ENCODE results near the gene KCNK18.
A peak's percentile ranks its signal among the peaks of the same experiment; 100 is the strongest.

KCNK18 gene

GRCh38 chr10:117164592-117165537 lies 32.4 kb upstream of the KCNK18 start:
- no peak overlapping the region for H3K27ac ChIP-seq
- no peaks in the 10 kb centered on the region for H3K9me3 ChIP-seq
- H3K27me3 ChIP-seq = peaks cover 100% of the 10 kb centered on the region
- H3K36me3 ChIP-seq = no peaks in the 10 kb centered on the region
- H3K4me1 ChIP-seq (ENCODE audit: control insufficient read depth in 1 of 2, insufficient read depth in 1 of 2, low read depth in 1 of 2, low read length in 1 of 2) = peaks cover 14 to 53% of the 10 kb centered on the region in 2 experiments
- TF ChIP-seq, protein P1, sequence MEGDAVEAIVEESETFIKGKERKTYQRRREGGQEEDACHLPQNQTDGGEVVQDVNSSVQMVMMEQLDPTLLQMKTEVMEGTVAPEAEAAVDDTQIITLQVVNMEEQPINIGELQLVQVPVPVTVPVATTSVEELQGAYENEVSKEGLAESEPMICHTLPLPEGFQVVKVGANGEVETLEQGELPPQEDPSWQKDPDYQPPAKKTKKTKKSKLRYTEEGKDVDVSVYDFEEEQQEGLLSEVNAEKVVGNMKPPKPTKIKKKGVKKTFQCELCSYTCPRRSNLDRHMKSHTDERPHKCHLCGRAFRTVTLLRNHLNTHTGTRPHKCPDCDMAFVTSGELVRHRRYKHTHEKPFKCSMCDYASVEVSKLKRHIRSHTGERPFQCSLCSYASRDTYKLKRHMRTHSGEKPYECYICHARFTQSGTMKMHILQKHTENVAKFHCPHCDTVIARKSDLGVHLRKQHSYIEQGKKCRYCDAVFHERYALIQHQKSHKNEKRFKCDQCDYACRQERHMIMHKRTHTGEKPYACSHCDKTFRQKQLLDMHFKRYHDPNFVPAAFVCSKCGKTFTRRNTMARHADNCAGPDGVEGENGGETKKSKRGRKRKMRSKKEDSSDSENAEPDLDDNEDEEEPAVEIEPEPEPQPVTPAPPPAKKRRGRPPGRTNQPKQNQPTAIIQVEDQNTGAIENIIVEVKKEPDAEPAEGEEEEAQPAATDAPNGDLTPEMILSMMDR (IDR thresholded peaks at IDR 0.05) = no peak
- no peak overlapping the region for H3K4me3 ChIP-seq (ENCODE audit: low read depth in 1 of 2, low read length in 1 of 2)

GRCh38 chr10:117165538-117166417 lies 31.5 kb upstream of the KCNK18 start:
- H3K4me1 ChIP-seq (ENCODE audit: control insufficient read depth in 1 of 2, insufficient read depth in 1 of 2, low read depth in 1 of 2, low read length in 1 of 2) = peaks cover 14 to 53% of the 10 kb centered on the region in 2 experiments
- H3K27ac ChIP-seq = no peak overlapping the region
- H3K36me3 ChIP-seq = no peaks in the 10 kb centered on the region
- H3K27me3 ChIP-seq = peaks cover 100% of the 10 kb centered on the region
- TF ChIP-seq, protein P1 (IDR thresholded peaks at IDR 0.05) = no peak
- H3K4me3 ChIP-seq (ENCODE audit: low read depth in 1 of 2, low read length in 1 of 2) = no peak overlapping the region
- no peaks in the 10 kb centered on the region for H3K9me3 ChIP-seq

GRCh38 chr10:117166418-117167345 lies 30.6 kb upstream of the KCNK18 start:
- Histone ChIP-seq H3K36me3 (no peaks in the 10 kb centered on the region), H3K4me1 (ENCODE audit: control insufficient read depth in 1 of 2, insufficient read depth in 1 of 2, low read depth in 1 of 2, low read length in 1 of 2) (peaks cover 14 to 53% of the 10 kb centered on the region in 2 experiments), H3K27ac (no peak overlapping the region), H3K4me3 (ENCODE audit: low read depth in 1 of 2, low read length in 1 of 2) (no peak overlapping the region), H3K9me3 (no peaks in the 10 kb centered on the region), H3K27me3 (peaks cover 100% of the 10 kb centered on the region)
- TF ChIP-seq, protein P1 (IDR thresholded peaks at IDR 0.05) = no peak

GRCh38 chr10:117167346-117167788 lies 29.9 kb upstream of the KCNK18 start:
- Histone ChIP-seq H3K36me3 (no peaks in the 10 kb centered on the region), H3K9me3 (no peaks in the 10 kb centered on the region), H3K27ac (no peak overlapping the region), H3K4me3 (ENCODE audit: low read depth in 1 of 2, low read length in 1 of 2) (peak overlapping the region in 1 of 2 experiments; percentile 56), H3K27me3 (peaks cover 100% of the 10 kb centered on the region), H3K4me1 (ENCODE audit: control insufficient read depth in 1 of 2, insufficient read depth in 1 of 2, low read depth in 1 of 2, low read length in 1 of 2) (peaks cover 14 to 52% of the 10 kb centered on the region in 2 experiments)
- TF ChIP-seq, protein P1 (IDR thresholded peaks at IDR 0.05) = no peak
